GM13977 (cell line): ENCODE data around the gene RAB22A.

Source experiments
- DNase-seq: peaks from one replicate; pipeline ENCODE4 v3.0.0; 2012; ENCODE audit warnings: low spot score
- in situ Hi-C: fragments of 300-500 bp; cut with MboI; formaldehyde crosslinking; loops from one replicate; pipeline ENCODE4 v1.12.0; 2022; ENCODE audit warnings: low sequenced_read_pairs, low pct_unique_long_range_greater_than_20kb, mixed read lengths, inconsistent platforms; ENCODE audit not compliant: unreplicated experiment
- TF ChIP-seq, protein P1 (sequence below): IDR thresholded peaks from 2 replicates; pipeline ENCODE4 v1.5.1; 2012; ENCODE audit warnings: mild to moderate bottlenecking, control low read depth; ENCODE audit not compliant: insufficient read depth; ENCODE audit errors: extremely low read depth, missing control alignments

The RAB22A gene

DNA sequence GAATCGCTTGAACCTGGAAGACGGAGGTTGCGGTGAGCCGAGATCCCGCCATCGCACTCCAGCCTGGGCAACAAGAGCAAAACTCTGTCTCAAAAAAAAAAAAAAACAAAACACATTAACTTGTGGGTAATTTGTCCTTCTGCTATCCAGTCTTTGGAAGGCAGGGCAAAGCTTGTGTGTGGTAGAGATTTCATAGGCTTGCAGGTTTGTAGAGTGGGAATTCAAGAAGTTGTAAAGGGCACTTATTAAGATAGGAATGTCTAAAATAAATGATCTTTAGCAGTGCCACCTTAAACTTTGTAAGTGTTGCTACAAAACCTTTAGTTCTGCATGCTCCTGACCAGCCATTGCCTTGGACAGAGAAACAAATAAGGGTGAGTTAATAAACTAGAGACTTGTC lies 87.9 kb downstream of the RAB22A start:
- in situ Hi-C loops = no loop called here
- no peak for DNase-seq
- TF ChIP-seq, protein P1, sequence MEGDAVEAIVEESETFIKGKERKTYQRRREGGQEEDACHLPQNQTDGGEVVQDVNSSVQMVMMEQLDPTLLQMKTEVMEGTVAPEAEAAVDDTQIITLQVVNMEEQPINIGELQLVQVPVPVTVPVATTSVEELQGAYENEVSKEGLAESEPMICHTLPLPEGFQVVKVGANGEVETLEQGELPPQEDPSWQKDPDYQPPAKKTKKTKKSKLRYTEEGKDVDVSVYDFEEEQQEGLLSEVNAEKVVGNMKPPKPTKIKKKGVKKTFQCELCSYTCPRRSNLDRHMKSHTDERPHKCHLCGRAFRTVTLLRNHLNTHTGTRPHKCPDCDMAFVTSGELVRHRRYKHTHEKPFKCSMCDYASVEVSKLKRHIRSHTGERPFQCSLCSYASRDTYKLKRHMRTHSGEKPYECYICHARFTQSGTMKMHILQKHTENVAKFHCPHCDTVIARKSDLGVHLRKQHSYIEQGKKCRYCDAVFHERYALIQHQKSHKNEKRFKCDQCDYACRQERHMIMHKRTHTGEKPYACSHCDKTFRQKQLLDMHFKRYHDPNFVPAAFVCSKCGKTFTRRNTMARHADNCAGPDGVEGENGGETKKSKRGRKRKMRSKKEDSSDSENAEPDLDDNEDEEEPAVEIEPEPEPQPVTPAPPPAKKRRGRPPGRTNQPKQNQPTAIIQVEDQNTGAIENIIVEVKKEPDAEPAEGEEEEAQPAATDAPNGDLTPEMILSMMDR = no peak

DNA sequence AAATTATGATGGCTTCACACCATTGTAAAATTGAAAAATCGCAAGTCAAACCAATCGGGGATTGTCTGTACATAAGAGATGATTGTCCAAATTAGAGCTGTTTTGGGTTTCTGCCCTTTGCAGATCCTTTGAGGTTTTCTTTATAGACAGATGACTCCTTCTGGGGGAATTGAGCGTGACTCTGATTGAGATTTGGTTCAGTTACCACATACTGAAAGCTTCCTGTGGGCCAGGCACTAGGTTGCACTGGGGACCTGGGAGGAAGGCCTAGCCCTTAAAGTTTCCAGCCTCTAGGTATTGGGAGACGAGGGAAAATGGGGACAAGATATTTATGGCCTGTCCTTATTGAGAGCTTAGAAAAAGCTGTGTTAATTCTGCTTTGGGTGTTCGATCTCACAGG lies 88.7 kb downstream of the RAB22A start:
- in situ Hi-C loops = no loop called here
- TF ChIP-seq, protein P1 = no peak
- no peak for DNase-seq

DNA sequence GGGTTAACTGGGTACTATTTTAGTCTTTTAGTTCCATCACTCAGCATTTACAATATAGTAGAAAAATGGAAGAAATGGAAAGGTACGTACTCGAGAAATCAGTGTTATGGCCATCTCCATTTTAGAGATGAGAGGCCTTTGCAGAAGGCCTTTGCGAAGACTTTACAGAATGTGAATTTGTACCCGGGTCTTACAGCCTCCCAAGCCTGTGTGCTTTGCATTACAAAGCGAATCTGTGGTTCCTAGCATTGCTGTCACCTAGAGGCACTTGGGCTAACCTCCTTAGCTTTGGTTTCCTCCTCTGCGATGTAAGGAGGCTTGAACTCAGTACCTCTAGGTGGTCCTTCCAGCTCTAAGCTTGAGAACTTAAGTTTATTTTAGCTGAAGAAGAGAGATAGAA lies 90.4 kb downstream of the RAB22A start:
- in situ Hi-C loops = no loop called here
- TF ChIP-seq, protein P1 = no peak
- DNase-seq = no peak

DNA sequence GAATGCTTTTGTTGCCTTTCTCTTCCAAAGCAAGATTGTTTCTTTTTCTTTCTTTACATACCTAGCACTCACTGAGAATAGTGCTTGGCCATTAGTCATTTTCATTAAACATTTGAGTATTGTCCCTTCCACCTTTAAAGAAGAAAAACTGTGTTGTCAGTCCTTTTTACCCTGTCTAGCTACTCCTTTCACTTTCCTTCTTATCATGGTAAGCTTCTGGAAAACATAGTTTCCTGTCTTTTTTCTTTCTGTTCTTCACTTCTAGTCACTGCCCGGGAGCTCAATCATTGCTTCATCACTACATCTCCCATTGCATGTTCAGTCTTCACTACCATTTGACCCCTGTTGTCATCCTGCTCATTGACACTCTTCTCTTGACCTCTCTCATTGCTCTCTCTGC lies 91.6 kb downstream of the RAB22A start:
- TF ChIP-seq, protein P1 = no peak
- in situ Hi-C loops = no loop called here
- no peak for DNase-seq

DNA sequence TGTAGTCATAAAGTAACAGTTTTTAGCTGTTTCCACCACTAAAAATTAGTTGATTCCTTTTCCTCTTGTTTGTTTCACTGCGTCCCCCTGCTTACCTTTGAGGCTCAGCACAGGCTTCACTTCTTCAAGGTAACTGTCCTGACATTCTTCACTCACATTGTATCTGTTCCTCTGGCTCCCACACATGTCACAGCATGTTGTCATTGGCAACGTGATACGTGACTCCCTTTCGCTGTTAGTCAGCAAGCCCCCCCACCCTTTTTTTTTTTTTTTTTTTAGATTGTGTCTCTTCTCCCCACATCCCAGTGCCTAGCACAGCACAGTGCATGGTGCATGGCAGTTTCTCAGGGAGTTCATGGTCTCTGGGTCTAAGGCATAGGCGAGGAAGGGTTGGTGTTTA lies 92.8 kb downstream of the RAB22A start:
- TF ChIP-seq, protein P1 = no peak
- in situ Hi-C loops = no loop called here
- DNase-seq = no peak

DNA sequence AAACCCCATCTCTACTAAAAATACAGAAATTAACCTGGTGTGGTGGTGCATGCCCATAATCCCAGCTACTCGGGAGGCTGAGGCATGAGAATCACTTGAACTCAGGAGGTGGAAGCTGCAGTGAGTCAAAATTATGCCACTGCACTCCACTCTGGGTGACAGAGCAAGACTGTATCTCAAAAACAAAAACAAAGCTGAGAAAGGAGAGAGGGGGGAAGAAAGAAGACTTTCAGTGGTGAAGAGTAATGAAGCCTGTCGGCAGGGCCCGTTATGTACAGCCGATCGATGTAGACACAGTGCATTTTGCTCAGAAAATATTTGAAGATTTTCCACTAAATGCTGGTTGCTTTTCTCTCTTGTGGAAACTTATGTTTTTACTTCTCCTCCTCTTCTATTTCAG lies 93.3 kb downstream of the RAB22A start:
- no peak for DNase-seq
- TF ChIP-seq, protein P1 = no peak
- in situ Hi-C loops = no loop called here

DNA sequence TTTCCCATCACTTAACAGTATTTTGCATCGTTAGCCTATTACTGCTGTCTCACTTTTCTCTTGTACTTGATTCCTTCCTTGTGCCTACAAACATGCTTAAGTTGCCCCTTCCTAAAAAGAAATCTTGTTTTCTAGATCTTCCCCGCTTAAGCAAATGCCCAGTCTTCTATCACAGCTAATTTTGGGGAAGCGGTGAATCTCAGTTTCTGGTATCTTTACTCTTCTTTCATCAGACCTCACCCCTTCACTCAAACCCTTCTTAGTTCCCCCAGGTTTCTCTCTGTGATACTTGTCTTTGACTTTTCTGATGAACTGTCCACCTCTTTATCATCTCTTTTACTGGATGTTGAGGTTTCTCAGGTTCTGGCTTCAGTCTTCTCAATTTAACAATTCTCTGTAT lies 93.8 kb downstream of the RAB22A start:
- TF ChIP-seq, protein P1 = no peak
- DNase-seq = no peak
- in situ Hi-C loops = no loop called here
